Measurements from ENCODE around the gene PTPN14. TPM values are rescaled to one million over a fixed set of nuclear protein-coding genes. Genes with fewer than 3 reads are reported as not detected.

PTPN14 gene
- total RNA-seq, 2 donors from 2014 or later, result 9.8 to 11.8 TPM

DNA sequence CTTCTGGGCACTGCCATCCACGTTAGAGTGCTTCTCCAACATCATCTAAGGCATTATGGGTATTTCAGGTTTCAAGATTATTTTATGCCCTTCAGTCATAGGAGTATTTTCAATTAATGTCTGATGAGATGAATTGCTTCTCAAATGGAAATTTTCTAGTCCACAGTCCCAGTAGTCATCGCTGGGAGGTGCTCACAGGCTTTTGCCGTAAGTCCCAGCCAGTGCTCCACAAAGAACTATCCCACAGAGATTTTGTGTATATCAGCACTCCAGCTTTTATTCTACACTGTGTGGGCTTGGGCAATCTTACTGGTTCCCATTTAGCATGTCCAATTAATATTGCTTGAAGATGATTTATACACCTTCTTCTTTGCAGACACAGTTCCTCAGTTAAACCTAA is 209.5 kb downstream of the PTPN14 start:
- H3K27me3 ChIP-seq, result no peaks in the 10 kb centered on the region
- H3K9ac ChIP-seq (ENCODE audit: low read depth in 2 of 2, low read length in 2 of 2), result no peak overlapping the region
- no peak overlapping the region for H3K4me3 ChIP-seq
- no peak overlapping the region for H3K27ac ChIP-seq
- intact Hi-C loops (cut with DNase I), result no loop called here
- H3K4me1 ChIP-seq, result no peaks in the 10 kb centered on the region
- no peaks in the 10 kb centered on the region for H3K36me3 ChIP-seq
- TF ChIP-seq CTCF (IDR thresholded peaks at IDR 0.05), result no peak
- DNase-seq, result no peak
- no peaks in the 10 kb centered on the region for H3K9me3 ChIP-seq

DNA sequence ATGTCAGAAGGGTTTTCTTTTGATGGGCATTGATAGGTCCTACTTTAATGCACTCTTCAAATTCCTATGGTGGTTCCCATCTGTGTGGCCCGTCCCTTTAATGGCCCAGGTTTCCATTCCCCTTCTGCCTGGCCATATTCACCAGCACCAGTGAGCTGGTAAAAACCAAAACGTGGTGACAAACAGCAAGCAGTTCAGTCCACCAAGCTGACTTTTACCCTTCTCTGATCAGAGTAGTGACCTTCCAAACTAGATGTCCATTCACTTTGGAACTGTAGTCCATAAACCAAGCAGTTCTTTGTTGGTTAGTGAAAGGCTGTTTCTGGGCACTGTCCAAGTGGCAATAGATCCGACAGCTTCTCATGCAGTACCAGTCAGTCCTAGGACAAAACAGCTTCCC is 209.9 kb downstream of the PTPN14 start:
- Histone ChIP-seq H3K9me3 (no peaks in the 10 kb centered on the region), H3K36me3 (no peaks in the 10 kb centered on the region), H3K4me3 (no peak overlapping the region), H3K27me3 (no peaks in the 10 kb centered on the region), H3K27ac (no peak overlapping the region), H3K4me1 (no peaks in the 10 kb centered on the region), H3K9ac (ENCODE audit: low read depth in 2 of 2, low read length in 2 of 2) (no peak overlapping the region)
- DNase-seq, result no peak
- intact Hi-C loops (cut with DNase I), result no loop called here
- no peak for TF ChIP-seq CTCF (IDR thresholded peaks at IDR 0.05)

- DNase-seq, result no peak
- Histone ChIP-seq H3K36me3 (no peaks in the 10 kb centered on the region), H3K27ac (no peak overlapping the region), H3K9me3 (no peaks in the 10 kb centered on the region), H3K4me1 (no peaks in the 10 kb centered on the region), H3K9ac (ENCODE audit: low read depth in 2 of 2, low read length in 2 of 2) (no peak overlapping the region), H3K4me3 (no peak overlapping the region), H3K27me3 (no peaks in the 10 kb centered on the region)
- intact Hi-C loops (cut with DNase I), result no loop called here
- TF ChIP-seq CTCF (IDR thresholded peaks at IDR 0.05), result no peak
These were observed 213.2 kb downstream of the PTPN14 start for GRCh38 chr1:214338212-214338611.

DNA sequence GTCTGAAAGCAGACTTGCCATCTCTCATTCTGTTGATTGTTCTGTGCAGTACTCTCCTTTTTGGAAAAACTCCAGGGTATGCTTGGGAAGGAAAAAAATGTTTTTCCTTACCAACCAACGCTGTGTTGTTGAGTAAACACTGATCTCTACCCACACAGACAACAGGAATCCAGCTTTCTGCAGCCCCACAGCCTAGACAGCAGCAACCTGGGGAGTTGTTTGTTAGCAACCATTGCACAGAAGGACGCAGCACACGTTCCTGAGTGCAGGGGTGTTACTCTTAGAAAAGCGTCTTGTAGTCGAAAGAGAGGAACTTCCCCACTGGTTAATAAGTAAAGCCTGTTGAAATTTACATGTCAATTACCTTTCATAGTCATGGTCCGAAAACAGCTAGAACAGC is 213.9 kb downstream of the PTPN14 start:
- no peak for DNase-seq
- H3K27me3 ChIP-seq, result no peaks in the 10 kb centered on the region
- no peak overlapping the region for H3K27ac ChIP-seq
- H3K9me3 ChIP-seq, result no peaks in the 10 kb centered on the region
- intact Hi-C loops (cut with DNase I), result no loop called here
- H3K36me3 ChIP-seq, result no peaks in the 10 kb centered on the region
- no peak overlapping the region for H3K9ac ChIP-seq (ENCODE audit: low read depth in 2 of 2, low read length in 2 of 2)
- H3K4me1 ChIP-seq, result no peaks in the 10 kb centered on the region
- TF ChIP-seq CTCF (IDR thresholded peaks at IDR 0.05), result no peak
- no peak overlapping the region for H3K4me3 ChIP-seq

DNA sequence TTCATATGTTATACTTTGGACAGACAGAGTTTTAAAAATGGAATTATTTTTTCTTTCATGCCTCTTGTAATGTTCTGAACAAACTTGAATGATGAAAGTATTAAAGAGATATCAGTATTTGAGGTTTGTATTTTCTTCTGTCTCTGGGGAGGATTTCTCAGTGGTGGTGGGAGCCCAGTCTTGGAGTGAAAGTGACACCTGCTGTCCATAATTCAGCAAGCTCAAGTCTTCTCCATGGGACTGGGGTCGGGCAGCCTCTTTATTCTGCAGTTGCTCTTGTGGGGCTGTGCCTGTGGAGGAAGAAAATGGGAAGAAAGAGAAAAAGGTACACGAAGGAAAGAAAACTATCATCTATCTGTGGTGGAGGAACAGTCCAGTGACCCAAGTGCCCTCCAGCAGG is 214.4 kb downstream of the PTPN14 start:
- Histone ChIP-seq H3K4me3 (no peak overlapping the region), H3K27me3 (no peaks in the 10 kb centered on the region), H3K9me3 (no peaks in the 10 kb centered on the region), H3K9ac (ENCODE audit: low read depth in 2 of 2, low read length in 2 of 2) (no peak overlapping the region), H3K27ac (no peak overlapping the region), H3K4me1 (no peaks in the 10 kb centered on the region), H3K36me3 (no peaks in the 10 kb centered on the region)
- DNase-seq, result no peak
- intact Hi-C loops (cut with DNase I), result no loop called here
- no peak for TF ChIP-seq CTCF (IDR thresholded peaks at IDR 0.05)

- Histone ChIP-seq H3K9me3 (no peaks in the 10 kb centered on the region), H3K36me3 (no peaks in the 10 kb centered on the region), H3K9ac (ENCODE audit: low read depth in 2 of 2, low read length in 2 of 2) (no peak overlapping the region), H3K4me3 (no peak overlapping the region), H3K27me3 (no peaks in the 10 kb centered on the region), H3K27ac (no peak overlapping the region), H3K4me1 (no peaks in the 10 kb centered on the region)
- no peak for DNase-seq
- no peak for TF ChIP-seq CTCF (IDR thresholded peaks at IDR 0.05)
- intact Hi-C loops (cut with DNase I), result no loop called here
These were observed 215.8 kb downstream of the PTPN14 start for GRCh38 chr1:214335567-214335966.
